SIG-M5 treated with dmso at 0.1 percent for 504 hours (cell line): ENCODE data around the gene NOC2L.

Source experiments
- DNase-seq: peaks from one replicate; lab custom pipeline; 2025; ENCODE audit not compliant: unreplicated experiment; lab: John Stamatoyannopoulos, UW

Gene NOC2L

GRCh38 chr1:975365-975764, 16.3 kb upstream of the NOC2L start:
- no peak for DNase-seq

GRCh38 chr1:974687-975328, 15.8 kb upstream of the NOC2L start:
- no peak for DNase-seq

GRCh38 chr1:974293-974640, 15.2 kb upstream of the NOC2L start:
- DNase-seq: no peak

- DNase-seq: no peak
These were observed 14.6 kb upstream of the NOC2L start for GRCh38 chr1:973459-974292.

- DNase-seq: no peak
These were observed 13.8 kb upstream of the NOC2L start for GRCh38 chr1:972726-973458.

- no peak for DNase-seq
These were observed 12.9 kb upstream of the NOC2L start for GRCh38 chr1:971751-972506.

GRCh38 chr1:970973-971730, 12.1 kb upstream of the NOC2L start:
- no peak for DNase-seq

- no peak for DNase-seq
These were observed 11.4 kb upstream of the NOC2L start for GRCh38 chr1:970242-970972.

- no peak for DNase-seq
These were observed 10.3 kb upstream of the NOC2L start for GRCh38 chr1:969260-969855.

GRCh38 chr1:967466-968343, 8.6 kb upstream of the NOC2L start:
- no peak for DNase-seq

- DNase-seq: peak; percentile 17
These were observed 7.7 kb upstream of the NOC2L start for GRCh38 chr1:966704-967300.

- no peak for DNase-seq
These were observed 7.2 kb upstream of the NOC2L start, which contains the start of gene PLEKHN1 for GRCh38 chr1:966135-966703. PLEKHN1 (plus strand) TSS chr1:966482; CDS start chr1:966532, 50 bp downstream.

GRCh38 chr1:965526-966134, 6.6 kb upstream of the NOC2L start:
- DNase-seq: no peak

- no peak for DNase-seq
These were observed 5.9 kb upstream of the NOC2L start for GRCh38 chr1:964691-965525.

- no peak for DNase-seq
These were observed 4.9 kb upstream of the NOC2L start for GRCh38 chr1:963746-964525.

GRCh38 chr1:963301-963651, 4.2 kb upstream of the NOC2L start:
- DNase-seq: no peak
